HepG2 (cell line): ENCODE results near the gene RBPJ. TPM values are rescaled to one million over a fixed set of nuclear protein-coding genes. Genes with fewer than 3 reads are reported as not detected.

Experiments used
- ATAC-seq: fragments of 200-7000 bp; cut with Tn5 transposase; 3 replicates; pipeline ENCODE4 v1.9.1; 2020; ENCODE audit warnings: mild to moderate bottlenecking, moderate library complexity
- BruUV-seq: library from RNA; stranded (reverse); fragments of 400-500 nt; replicated peaks from 2 replicates; lab custom pipeline; 2021; lab: Mats Ljungman, UMichigan
- CTCF ChIA-PET: fragments of 300-600 bp; formaldehyde crosslinking; extraction: SDS; loops from one replicate; lab custom pipeline; 2021; ENCODE audit warnings: low total read pairs, inconsistent platforms, low intra/inter-chr PET ratio; lab: Yijun Ruan, JAX
- POLR2A ChIA-PET: fragments of 350-600 bp; sonication (Branson Sonifier 250); formaldehyde crosslinking; loops from one replicate; lab custom pipeline; 2020; ENCODE audit warnings: antibody characterized with exemption, inconsistent platforms; lab: Yijun Ruan, JAX
- DNase-seq: peaks from one replicate; pipeline ENCODE4 v3.0.0-alpha.2; 2015; ENCODE audit warnings: low spot score
- FAIRE-seq: peaks from 3 replicates; lab custom pipeline; 2011; peaks lifted over from hg19 to GRCh38; lab: Jason Lieb, UNC
- H2AFZ ChIP-seq: one replicate; pipeline ENCODE4 v1.6.1; 2011; ENCODE audit warnings: low read length, inconsistent platforms
- H3K27ac ChIP-seq: fragments of 300-600 bp; 3 replicates; pipeline ENCODE4 v1.8.0; 2011; ENCODE audit warnings: mixed run types, mild to moderate bottlenecking, mixed read lengths, low read length, inconsistent platforms; ENCODE audit not compliant: insufficient read depth; ENCODE audit errors: extremely low read length
- H3K27me3 ChIP-seq, 2 experiments: fragments of 200-600 bp in 1 of 2; 2 replicates in 1 of 2; 3 replicates in 1 of 2; pipeline versions ENCODE4 v1.6.0 to v1.8.0; 2011; ENCODE audit warnings: low read length in 2 of 2, mild to moderate bottlenecking in 2 of 2, moderate library complexity in 2 of 2, inconsistent platforms in 1 of 2; ENCODE audit not compliant: insufficient read depth in 2 of 2, control insufficient read depth in 1 of 2
- H3K36me3 ChIP-seq, 2 experiments: fragments of 200-600 bp in 1 of 2; replicated peaks in 1 of 2; 2 replicates in 1 of 2; 3 replicates in 1 of 2; pipeline versions ENCODE4 v1.5.1 to v1.8.0; 2011; ENCODE audit warnings: low read length in 2 of 2, inconsistent platforms in 1 of 2; ENCODE audit not compliant: insufficient read depth in 2 of 2, control insufficient read depth in 1 of 2
- H3K4me1 ChIP-seq: 2 replicates; pipeline ENCODE4 v1.5.1; 2012; ENCODE audit warnings: low read length, inconsistent platforms; ENCODE audit not compliant: insufficient read depth
- H3K4me2 ChIP-seq: 2 replicates; pipeline ENCODE4 v1.6.0; 2011; ENCODE audit warnings: low read depth, low read length, inconsistent platforms
- H3K4me3 ChIP-seq, 3 experiments: fragments of 200-600 bp in 1 of 3; sonication (generic), shearing (Covaris generic) in 1 of 3; replicated peaks in 1 of 3; 2 replicates each; pipeline ENCODE4 v1.5.1; 2011 to 2016; ENCODE audit warnings: low read length in 3 of 3, inconsistent platforms in 2 of 3, low read depth in 2 of 3, mild to moderate bottlenecking in 2 of 3, control low read depth in 1 of 3, mixed read lengths in 1 of 3; ENCODE audit not compliant: insufficient read depth in 1 of 3
- H3K79me2 ChIP-seq: one replicate; pipeline ENCODE4 v1.6.1; 2011; ENCODE audit warnings: low read length, inconsistent platforms; ENCODE audit not compliant: insufficient read depth
- H3K9ac ChIP-seq: 2 replicates; pipeline ENCODE4 v1.6.0; 2011; ENCODE audit warnings: mild to moderate bottlenecking, low read depth, low read length, inconsistent platforms; ENCODE audit not compliant: insufficient read depth
- H3K9me3 ChIP-seq: 2 replicates; pipeline ENCODE4 v1.5.1; 2012; ENCODE audit warnings: mild to moderate bottlenecking, low read length
- H4K20me1 ChIP-seq: 2 replicates; pipeline ENCODE4 v1.6.0; 2011; ENCODE audit warnings: inconsistent platforms, mild to moderate bottlenecking, low read length, moderate library complexity; ENCODE audit not compliant: insufficient read depth
- AGO1 ChIP-seq: fragments of 200-400 bp; formaldehyde crosslinking; IDR thresholded peaks from 2 replicates; pipeline ENCODE4 v1.6.1; 2017; ENCODE audit warnings: mild to moderate bottlenecking, low read depth, low read length, moderate library complexity; ENCODE audit not compliant: poor library complexity, severe bottlenecking
- DNMT3B ChIP-seq: conservative IDR thresholded peaks from 2 replicates; pipeline ENCODE4 v1.6.1; 2016; ENCODE audit warnings: missing biosample characterization, control low read depth
- MAFF ChIP-seq: IDR thresholded peaks from 2 replicates; pipeline ENCODE4 v1.6.1; 2011; ENCODE audit warnings: low read depth, low read length, improper control_type of control experiment
- MAFK ChIP-seq, 2 experiments: IDR thresholded peaks in 1 of 2; conservative IDR thresholded peaks in 1 of 2; 2 replicates each; pipeline ENCODE4 v1.6.1; 2011; ENCODE audit warnings: improper control_type of control experiment in 2 of 2, low read length in 2 of 2
- MIER3 ChIP-seq: IDR thresholded peaks from 2 replicates; pipeline ENCODE4 v1.6.1; 2016; ENCODE audit warnings: missing compliant biosample characterization, borderline replicate concordance
- PCBP1 ChIP-seq: fragments of 200-400 bp; formaldehyde crosslinking; IDR thresholded peaks from 2 replicates; pipeline ENCODE4 v1.6.1; 2017; ENCODE audit warnings: mild to moderate bottlenecking, low read depth, low read length, borderline replicate concordance
- PRDM10 ChIP-seq: sonication (generic); formaldehyde crosslinking; IDR thresholded peaks from 2 replicates; pipeline ENCODE4 v1.4.0; 2020; ENCODE audit warnings: low read depth, missing genetic modification reagents
- RXRA ChIP-seq: sonication (generic); formaldehyde crosslinking; IDR thresholded peaks from 2 replicates; pipeline ENCODE4 v1.5.1; 2020; ENCODE audit warnings: missing genetic modification reagents
- ZFP37 ChIP-seq: sonication (generic); formaldehyde crosslinking; IDR thresholded peaks from 2 replicates; pipeline ENCODE4 v1.4.0; 2020; ENCODE audit warnings: missing genetic modification reagents, borderline replicate concordance
- ZNF10 ChIP-seq: sonication (generic); formaldehyde crosslinking; IDR thresholded peaks from 2 replicates; pipeline ENCODE4 v1.4.0; 2020; ENCODE audit warnings: mild to moderate bottlenecking, low read depth, missing genetic modification reagents, borderline replicate concordance
- ZNF281 ChIP-seq: sonication (generic); formaldehyde crosslinking; IDR thresholded peaks from 2 replicates; pipeline ENCODE4 v1.4.0; 2020; ENCODE audit warnings: missing genetic modification reagents, borderline replicate concordance
- ZNF546 ChIP-seq: sonication (generic); formaldehyde crosslinking; conservative IDR thresholded peaks from 2 replicates; pipeline ENCODE4 v1.8.1; 2023; ENCODE audit warnings: mild to moderate bottlenecking, missing genetic modification reagents
- ZNF567 ChIP-seq: sonication (generic); formaldehyde crosslinking; IDR thresholded peaks from 2 replicates; pipeline ENCODE4 v1.8.1; 2023; ENCODE audit warnings: mild to moderate bottlenecking, missing genetic modification reagents, borderline replicate concordance
- WGBS: methylation state at CpG from one replicate; pipeline ENCODE4 v1.1.6; 2017; ENCODE audit warnings: low lambda C conversion rate; 5-methylcytosine and 5-hydroxymethylcytosine counted together
- in situ Hi-C: cut with HindIII; loops from 2 replicates; pipeline ENCODE4 v1.10.0; 2017; ENCODE audit warnings: low pct_unique_long_range_greater_than_20kb; ENCODE audit not compliant: extremely low pct_ligation_motif_present
- intact Hi-C: fragments of 100-400 bp; cut with micrococcal nuclease; formaldehyde crosslinking; loops from one replicate; pipeline ENCODE4 v1.10.0; 2022; ENCODE audit not compliant: unreplicated experiment
- polyA plus RNA-seq, 8 experiments: library from polyadenylated mRNA; depleted of rRNA in 3 of 8; stranded (reverse) in 7 of 8; unstranded in 1 of 8; fragments of >200 nt; fragmentation: Illumina TruSeq in 4 of 8; extraction: Trizol in 4 of 8; gene quantifications; 2 replicates each; pipeline versions ENCODE4 v1.2.1 to v1.2.3, GENCODE V29; 2011 to 2016; ENCODE audit warnings: low read depth in 4 of 8, missing spikeins in 1 of 8, mixed read lengths in 1 of 8; ENCODE audit not compliant: insufficient read depth in 1 of 8
- total RNA-seq, 5 experiments: library from RNA; depleted of rRNA; stranded (reverse); fragments of >200 nt; fragmentation: Illumina TruSeq; extraction: Trizol; gene quantifications; 2 replicates each; pipeline ENCODE4 v1.2.3, GENCODE V29; 2016; ENCODE audit warnings: low read depth in 1 of 5

The RBPJ gene
- total and polyA plus RNA-seq, 2 of the 13 experiments (the other 11 are each of a cell fraction or from before 2014, with no cell fraction given), result 25.9 to 33.2 TPM

GRCh38 chr4:26425953-26426352, 105.1 kb downstream of the RBPJ start:
- Histone ChIP-seq H3K9me3 (no peaks in the 10 kb centered on the region), H3K4me1 (no peaks in the 10 kb centered on the region), H3K4me3 (no peak overlapping the region), H3K27me3 (no peaks in the 10 kb centered on the region), H3K4me2 (no peak overlapping the region), H2AFZ (no peak overlapping the region), H3K79me2 (no peaks in the 10 kb centered on the region), H3K36me3 (peaks cover 14 to 50% of the 10 kb centered on the region in 2 experiments; a peak in 4 of 5 replicates), H3K9ac (no peak overlapping the region), H4K20me1 (no peaks in the 10 kb centered on the region), H3K27ac (no peak overlapping the region)
- no peak for TF ChIP-seq AGO1
- no peak for TF ChIP-seq ZNF567 (CRISPR knock-in tag)
- TF ChIP-seq RXRA (CRISPR knock-in tag), result no peak
- no peak for TF ChIP-seq ZNF546 (CRISPR knock-in tag)
- TF ChIP-seq MAFF, result peak; percentile 82
- no peak for TF ChIP-seq PCBP1
- peak; percentile 85 to 89 for TF ChIP-seq MAFK (conservative IDR thresholded peaks at IDR 0.05 in 1 of 2, IDR thresholded peaks at IDR 0.05 in 1 of 2; ENCODE audit: low read length in 2 of 2)
- 94% methylated on average over 1 of the region's 1 CpG for WGBS
- in situ Hi-C loops, result no loop called here
- ATAC-seq (no peak), FAIRE-seq (no peak), DNase-seq (no peak)
- ChIA-PET CTCF (no interaction called here), POLR2A (no interaction called here)
- no TSS peak for BruUV-seq
- intact Hi-C loops, result no loop called here

GRCh38 chr4:26426892-26427291, 106.1 kb downstream of the RBPJ start:
- no peaks in the 10 kb centered on the region for H3K4me1 ChIP-seq
- no peaks in the 10 kb centered on the region for H3K27me3 ChIP-seq
- H3K9me3 ChIP-seq, result no peaks in the 10 kb centered on the region
- ChIA-PET POLR2A (no interaction called here), CTCF (no interaction called here)
- no peaks in the 10 kb centered on the region for H3K79me2 ChIP-seq
- ATAC-seq (no peak), DNase-seq (no peak), FAIRE-seq (no peak)
- BruUV-seq, result no TSS peak
- no peak overlapping the region for H3K27ac ChIP-seq
- WGBS, result 100% methylated on average over 4 of the region's 4 CpGs
- no peak overlapping the region for H2AFZ ChIP-seq
- in situ Hi-C loops (no loop called here), intact Hi-C loops (no loop called here)
- H3K9ac ChIP-seq, result no peak overlapping the region
- no peak overlapping the region for H3K4me3 ChIP-seq
- peaks cover 14 to 54% of the 10 kb centered on the region in 2 experiments; a peak in 4 of 5 replicates for H3K36me3 ChIP-seq
- H3K4me2 ChIP-seq, result no peak overlapping the region
- H4K20me1 ChIP-seq, result no peaks in the 10 kb centered on the region
- no peak for TF ChIP-seq ZFP37 (CRISPR knock-in tag)
- no peak for TF ChIP-seq ZNF10
- no peak for TF ChIP-seq PRDM10 (CRISPR knock-in tag)
- TF ChIP-seq DNMT3B (CRISPR knock-in tag), result no peak
- TF ChIP-seq MIER3 (CRISPR knock-in tag), result no peak
- no peak for TF ChIP-seq ZNF281 (CRISPR knock-in tag)
